Liver (tissue), 9 donors: ENCODE results near the gene ABCA4. TPM values are rescaled to one million over a fixed set of nuclear protein-coding genes. Genes with fewer than 3 reads are reported as not detected.

Source experiments
- DNase-seq: peaks from one replicate; pipeline ENCODE4 v3.0.0-alpha.2; 2017; ENCODE audit warnings: low spot score
- H3K27ac ChIP-seq, 2 donors: one replicate each; pipeline ENCODE4 v1.7.0; 2013; ENCODE audit warnings: inconsistent platforms in 2 of 2, low read length in 2 of 2, control low read depth in 1 of 2, low read depth in 1 of 2, mild to moderate bottlenecking in 1 of 2
- H3K27me3 ChIP-seq, 4 donors: one replicate each; pipeline versions ENCODE4 v1.6.1 to v1.7.0; 2013; ENCODE audit warnings: low read length in 3 of 4, inconsistent platforms in 1 of 4, mild to moderate bottlenecking in 1 of 4, moderate library complexity in 1 of 4; ENCODE audit not compliant: control insufficient read depth in 4 of 4, insufficient read depth in 4 of 4
- H3K36me3 ChIP-seq, 4 donors: one replicate each; pipeline versions ENCODE4 v1.6.1 to v1.7.0; 2013; ENCODE audit warnings: low read length in 3 of 4, mild to moderate bottlenecking in 3 of 4, low read depth in 1 of 4, moderate library complexity in 1 of 4; ENCODE audit not compliant: control insufficient read depth in 4 of 4, insufficient read depth in 3 of 4
- H3K4me1 ChIP-seq, 4 donors: one replicate each; pipeline versions ENCODE4 v1.6.1 to v1.7.0; 2013; ENCODE audit warnings: low read length in 3 of 4, mild to moderate bottlenecking in 3 of 4, moderate library complexity in 1 of 4; ENCODE audit not compliant: control insufficient read depth in 4 of 4, insufficient read depth in 4 of 4
- H3K4me3 ChIP-seq, 3 donors: one replicate each; pipeline versions ENCODE4 v1.6.1 to v1.7.0; 2013; ENCODE audit warnings: low read length in 3 of 3, control low read depth in 1 of 3, low read depth in 1 of 3, mild to moderate bottlenecking in 1 of 3
- H3K9ac ChIP-seq, 2 donors: one replicate each; pipeline ENCODE4 v1.7.0; 2013; ENCODE audit warnings: low read length in 2 of 2, mild to moderate bottlenecking in 2 of 2, moderate library complexity in 2 of 2, control low read depth in 1 of 2, low read depth in 1 of 2
- H3K9me3 ChIP-seq, 4 donors: one replicate each; pipeline versions ENCODE4 v1.6.1 to v1.7.0; 2013; ENCODE audit warnings: low read length in 3 of 4; ENCODE audit not compliant: control insufficient read depth in 4 of 4
- ATF3 ChIP-seq: IDR thresholded peaks from 2 replicates; pipeline ENCODE4 v1.6.1; 2016; ENCODE audit warnings: antibody characterized with exemption
- CTCF ChIP-seq: fragments of 150-350 bp; IDR thresholded peaks from 2 replicates; pipeline ENCODE4 v1.5.1; 2017; ENCODE audit warnings: improper control_type of control experiment, low read depth, low read length; ENCODE audit not compliant: missing input control
- EGR1 ChIP-seq, 2 donors: IDR thresholded peaks; 2 replicates each; pipeline ENCODE4 v1.6.1; 2016 to 2018; ENCODE audit warnings: antibody characterized with exemption in 2 of 2, low read depth in 2 of 2
- FOXA1 ChIP-seq: IDR thresholded peaks from 2 replicates; pipeline ENCODE4 v1.6.1; 2016; ENCODE audit warnings: antibody characterized with exemption
- GABPA ChIP-seq, 2 donors: IDR thresholded peaks in 1 of 2; conservative IDR thresholded peaks in 1 of 2; 2 replicates each; pipeline ENCODE4 v1.6.1; 2016; ENCODE audit warnings: antibody characterized with exemption in 2 of 2, mild to moderate bottlenecking in 1 of 2, moderate library complexity in 1 of 2
- HNF4A ChIP-seq, 2 donors: conservative IDR thresholded peaks; 2 replicates each; pipeline ENCODE4 v1.6.1; 2016; ENCODE audit warnings: antibody characterized with exemption in 2 of 2, mild to moderate bottlenecking in 2 of 2
- HNF4G ChIP-seq: IDR thresholded peaks from 2 replicates; pipeline ENCODE4 v1.6.1; 2016; ENCODE audit warnings: antibody characterized with exemption
- JUND ChIP-seq, 2 donors: IDR thresholded peaks; 2 replicates each; pipeline ENCODE4 v1.6.1; 2016; ENCODE audit warnings: antibody characterized with exemption in 2 of 2
- MAX ChIP-seq: IDR thresholded peaks from 2 replicates; pipeline ENCODE4 v1.6.1; 2016; ENCODE audit warnings: antibody characterized with exemption
- NR2F2 ChIP-seq: IDR thresholded peaks from 2 replicates; pipeline ENCODE4 v1.6.1; 2016; ENCODE audit warnings: antibody characterized with exemption
- RAD21 ChIP-seq, 2 donors: IDR thresholded peaks; 2 replicates each; pipeline ENCODE4 v1.6.1; 2016; ENCODE audit warnings: antibody characterized with exemption in 2 of 2, mild to moderate bottlenecking in 2 of 2
- REST ChIP-seq: IDR thresholded peaks from 2 replicates; pipeline ENCODE4 v1.6.1; 2016; ENCODE audit warnings: antibody characterized with exemption, mild to moderate bottlenecking
- RXRA ChIP-seq, 2 donors: IDR thresholded peaks; 2 replicates each; pipeline ENCODE4 v1.6.1; 2017 to 2018; ENCODE audit warnings: antibody characterized with exemption in 2 of 2, mild to moderate bottlenecking in 1 of 2
- SP1 ChIP-seq: IDR thresholded peaks from 2 replicates; pipeline ENCODE4 v1.6.1; 2018; ENCODE audit warnings: antibody characterized with exemption, mild to moderate bottlenecking
- TAF1 ChIP-seq: conservative IDR thresholded peaks from 2 replicates; pipeline ENCODE4 v1.6.1; 2016; ENCODE audit warnings: antibody characterized with exemption, mild to moderate bottlenecking
- YY1 ChIP-seq: IDR thresholded peaks from 2 replicates; pipeline ENCODE4 v1.6.1; 2016; ENCODE audit warnings: antibody characterized with exemption, mild to moderate bottlenecking
- ZBTB33 ChIP-seq: IDR thresholded peaks from 2 replicates; pipeline ENCODE4 v1.6.1; 2016; ENCODE audit warnings: antibody characterized with exemption
- WGBS: extraction: QIAGEN DNeasy Blood & Tissue Kit; methylation state at CpG from one replicate; pipeline ENCODE4 v1.1.7; 2013; 5-methylcytosine and 5-hydroxymethylcytosine counted together
- polyA plus RNA-seq, 2 donors: library from polyadenylated mRNA; stranded (reverse) in 1 of 2; unstranded in 1 of 2; fragments of 200-250 nt in 1 of 2; fragments of >200 nt in 1 of 2; fragmentation: Nextera tagmentation in 1 of 2; extraction: Ambion mirVana in 1 of 2; gene quantifications; one replicate each; pipeline versions ENCODE4 v1.2.1 to v1.2.3, GENCODE V29; 2013 to 2015
- total RNA-seq, 2 donors: library from RNA; depleted of rRNA; stranded (reverse); fragments of >200 nt; gene quantifications; one replicate each; pipeline ENCODE4 v1.2.3, GENCODE V29; 2014
- donor health status: healthy.
- donor health status: healthy.
- donor health status: healthy.
- donor health status: healthy.
- donor health status: healthy.

The ABCA4 gene
- total and polyA plus RNA-seq, 4 donors: 0.19 to 1.5 (median 0.38) TPM

GRCh38 chr1:94098585-94099111 lies 22.3 kb downstream of the ABCA4 start:
- Histone ChIP-seq H3K4me1 (no peaks in the 10 kb centered on the region), H3K9ac (no peak overlapping the region), H3K27ac (no peak overlapping the region), H3K9me3 (no peaks in the 10 kb centered on the region), H3K4me3 (no peak overlapping the region), H3K36me3 (no peaks in the 10 kb centered on the region), H3K27me3 (no peaks in the 10 kb centered on the region)
- no peak for TF ChIP-seq TAF1
- no peak for TF ChIP-seq SP1
- no peak for TF ChIP-seq JUND (IDR thresholded peaks at IDR 0.05)
- 88% methylated on average over 18 of the region's 18 CpGs for WGBS
- no peak for DNase-seq

- 90% methylated on average over 10 of the region's 10 CpGs for WGBS
- no peaks in the 10 kb centered on the region for H3K9me3 ChIP-seq
- H3K27me3 ChIP-seq: no peaks in the 10 kb centered on the region
- no peak overlapping the region for H3K27ac ChIP-seq
- no peaks in the 10 kb centered on the region for H3K36me3 ChIP-seq
- no peak overlapping the region for H3K4me3 ChIP-seq
- H3K4me1 ChIP-seq: no peaks in the 10 kb centered on the region
- DNase-seq: no peak
- TF ChIP-seq NR2F2 (no peak), MAX (no peak), RXRA (IDR thresholded peaks at IDR 0.05) (no peak), ZBTB33 (no peak), HNF4G (no peak), REST (no peak), EGR1 (IDR thresholded peaks at IDR 0.05; ENCODE audit: low read depth in 2 of 2) (no peak), YY1 (no peak), GABPA (IDR thresholded peaks at IDR 0.05 in 1 of 2, conservative IDR thresholded peaks at IDR 0.05 in 1 of 2) (no peak), RAD21 (IDR thresholded peaks at IDR 0.05) (no peak), JUND (IDR thresholded peaks at IDR 0.05) (no peak), ATF3 (no peak), TAF1 (no peak), CTCF (no peak), HNF4A (conservative IDR thresholded peaks at IDR 0.05) (no peak), SP1 (no peak), FOXA1 (no peak)
- H3K9ac ChIP-seq: no peak overlapping the region
Observed at GRCh38 chr1:94096797-94097549, 24.0 kb downstream of the ABCA4 start.
